GM12878 (cell line): ENCODE data around the gene THSD4. TPM values are rescaled to one million over a fixed set of nuclear protein-coding genes. Genes with fewer than 3 reads are reported as not detected.

ENCODE experiments used
- ATAC-seq: fragments of 200-7000 bp; cut with Tn5 transposase; 3 replicates; pipeline ENCODE4 v1.9.1; 2020; ENCODE audit warnings: mild to moderate bottlenecking, moderate library complexity
- BruUV-seq: library from RNA; stranded (reverse); fragments of 400-500 nt; replicated peaks from 2 replicates; lab custom pipeline; 2021; lab: Mats Ljungman, UMichigan
- CTCF ChIA-PET: fragments of 300-600 bp; sonication (Branson Sonifier 250); formaldehyde crosslinking; extraction: SDS; loops from one replicate; lab custom pipeline; 2021; ENCODE audit warnings: inconsistent platforms; lab: Yijun Ruan, JAX
- POLR2A ChIA-PET: fragments of 350-600 bp; formaldehyde crosslinking; extraction: SDS; loops from one replicate; lab custom pipeline; 2021; ENCODE audit warnings: inconsistent platforms; lab: Charles Lee
- RAD21 ChIA-PET: fragments of 300-600 bp; sonication (Branson Sonifier 250); formaldehyde crosslinking; loops from one replicate; lab custom pipeline; 2023; ENCODE audit warnings: antibody characterized with exemption; ENCODE audit not compliant: unreplicated experiment; lab: Charles Lee
- SMC1A ChIA-PET: fragments of 300-600 bp; sonication (Branson Sonifier 250); formaldehyde crosslinking; loops from one replicate; lab custom pipeline; 2023; ENCODE audit not compliant: unreplicated experiment, uncharacterized antibody; lab: Charles Lee
- DNase-seq: peaks from one replicate; pipeline ENCODE4 v3.0.0-alpha.2; 2011; ENCODE audit warnings: low read depth, low spot score
- FAIRE-seq: peaks from 3 replicates; lab custom pipeline; 2011; peaks lifted over from hg19 to GRCh38; lab: Jason Lieb, UNC
- H2AFZ ChIP-seq: 2 replicates; pipeline ENCODE4 v1.6.0; 2011; ENCODE audit warnings: low read depth, low read length, control low read depth; ENCODE audit not compliant: control insufficient read depth
- H3K27ac ChIP-seq: 2 replicates; pipeline ENCODE4 v1.5.1; 2011; ENCODE audit warnings: control low read depth; ENCODE audit not compliant: control insufficient read depth, insufficient read depth
- H3K27me3 ChIP-seq, 2 experiments: replicated peaks in 1 of 2; 2 replicates each; pipeline versions ENCODE4 v1.6.0 to v1.6.1; 2011; ENCODE audit warnings: low read length in 1 of 2; ENCODE audit not compliant: control insufficient read depth in 2 of 2, insufficient read depth in 2 of 2
- H3K36me3 ChIP-seq, 2 experiments: 2 replicates each; pipeline ENCODE4 v1.5.1; 2011; ENCODE audit warnings: low read length in 1 of 2; ENCODE audit not compliant: control insufficient read depth in 2 of 2, insufficient read depth in 2 of 2
- H3K4me1 ChIP-seq: 2 replicates; pipeline ENCODE4 v1.6.1; 2011; ENCODE audit warnings: mild to moderate bottlenecking, low read length, moderate library complexity, mixed read lengths; ENCODE audit not compliant: control insufficient read depth, insufficient read depth
- H3K4me2 ChIP-seq: 2 replicates; pipeline ENCODE4 v1.6.0; 2011; ENCODE audit warnings: control low read depth; ENCODE audit not compliant: control insufficient read depth, insufficient read depth
- H3K4me3 ChIP-seq: fragments of 200-600 bp; sonication (generic); 2 replicates; pipeline ENCODE4 v1.5.1; 2016
- H3K79me2 ChIP-seq: 2 replicates; pipeline ENCODE4 v1.6.0; 2011; ENCODE audit warnings: low read length; ENCODE audit not compliant: control insufficient read depth, insufficient read depth
- H3K9ac ChIP-seq: 2 replicates; pipeline ENCODE4 v1.8.0; 2011; ENCODE audit warnings: low read length, control low read depth, mixed read lengths; ENCODE audit not compliant: control insufficient read depth, insufficient read depth
- H3K9me3 ChIP-seq: replicated peaks from 3 replicates; pipeline ENCODE4 v1.5.1; 2011; ENCODE audit warnings: mild to moderate bottlenecking, low read length; ENCODE audit not compliant: control insufficient read depth, insufficient read depth
- H4K20me1 ChIP-seq: 2 replicates; pipeline ENCODE4 v1.6.0; 2011; ENCODE audit not compliant: control insufficient read depth, insufficient read depth
- BHLHE40 ChIP-seq, 2 experiments: fragments of 450-650 bp in 1 of 2; IDR thresholded peaks; 2 replicates each; pipeline ENCODE4 v1.6.1; 2011 to 2017; ENCODE audit warnings: low read depth in 2 of 2, borderline replicate concordance in 1 of 2, improper control_type of control experiment in 1 of 2, low read length in 1 of 2, mild to moderate bottlenecking in 1 of 2
- HCFC1 ChIP-seq: fragments of 150-350 bp; IDR thresholded peaks from 2 replicates; pipeline ENCODE4 v1.6.1; 2014; ENCODE audit warnings: low read length
- ZBTB4 ChIP-seq: fragments of 450-650 bp; formaldehyde crosslinking; IDR thresholded peaks from 2 replicates; pipeline ENCODE4 v1.4.0; 2022; ENCODE audit warnings: mild to moderate bottlenecking, moderate library complexity
- ZNF24 ChIP-seq: fragments of 450-650 bp; IDR thresholded peaks from 2 replicates; pipeline ENCODE4 v1.6.1; 2017; ENCODE audit warnings: antibody characterized with exemption, mild to moderate bottlenecking
- in situ Hi-C: fragments of 300-500 bp; cut with MboI; formaldehyde crosslinking; loops from 9 replicates; pipeline ENCODE4 v1.14.3; 2018; ENCODE audit warnings: mixed read lengths
- intact Hi-C: fragments of 100-400 bp; cut with micrococcal nuclease; formaldehyde crosslinking; loops from one replicate; pipeline ENCODE4 v1.14.2; 2022; ENCODE audit not compliant: unreplicated experiment
- polyA plus RNA-seq, 11 experiments: library from polyadenylated mRNA; depleted of rRNA in 4 of 11; unstranded in 6 of 11; stranded (reverse) in 5 of 11; fragments of >200 nt; fragmentation: Nextera tagmentation in 4 of 11; fragmentation: Illumina TruSeq in 1 of 11; extraction: Ambion mirVana in 4 of 11; extraction: Trizol in 1 of 11; gene quantifications; 1 replicate in 1 of 11; 2 replicates in 10 of 11; pipeline versions ENCODE4 v1.2.1 to v1.2.3, GENCODE V29; 2011 to 2016; ENCODE audit warnings: inconsistent platforms in 2 of 11, missing spikeins in 2 of 11, low read depth in 1 of 11
- total RNA-seq, 4 experiments: library from RNA; depleted of rRNA in 3 of 4; stranded (reverse); fragments of >200 nt in 3 of 4; fragmentation: Illumina TruSeq in 1 of 4; extraction: Trizol in 1 of 4; gene quantifications; 2 replicates each; pipeline versions ENCODE4 v1.2.1 to v1.2.3, GENCODE V29; 2013 to 2021

Gene THSD4
- total and polyA plus RNA-seq, 10 of the 15 experiments (the other 5 are each of a cell fraction or from before 2014, with no cell fraction given): 0.04 to 0.13 (median 0.05) TPM; not detected in 7

GRCh38 chr15:71542836-71543235 is 427.6 kb downstream of the THSD4 start:
- intact Hi-C loops (no loop called here), in situ Hi-C loops (no loop called here)
- ChIA-PET CTCF (no interaction called here), SMC1A (interaction anchor here (0.6 kb wide), 1 partner anchor 35 kb away, joined by 3 read pairs; no protein-coding TSS in a partner anchor), POLR2A (no interaction called here), RAD21 (no interaction called here)
- no TSS peak for BruUV-seq
- no peak overlapping the region for H2AFZ ChIP-seq
- no peaks in the 10 kb centered on the region for H3K79me2 ChIP-seq
- no peak overlapping the region for H3K4me2 ChIP-seq
- H3K9ac ChIP-seq: no peak overlapping the region
- H3K9me3 ChIP-seq: no peaks in the 10 kb centered on the region
- H3K4me3 ChIP-seq: no peak overlapping the region
- H3K4me1 ChIP-seq: no peaks in the 10 kb centered on the region
- no peaks in the 10 kb centered on the region for H4K20me1 ChIP-seq
- H3K27me3 ChIP-seq: 0 out of 4 replicates have a peak, but pooled peaks cover 0 to 1% of the 10 kb centered on the region in 2 experiments
- TF ChIP-seq HCFC1 (no peak), BHLHE40 (IDR thresholded peaks at IDR 0.05; ENCODE audit: borderline replicate concordance in 1 of 2, low read depth in 2 of 2, low read length in 1 of 2) (no peak), ZBTB4 (CRISPR knock-in tag) (no peak), ZNF24 (no peak)
- ATAC-seq (no peak), DNase-seq (no peak), FAIRE-seq (no peak)
- no peaks in the 10 kb centered on the region for H3K36me3 ChIP-seq
- no peak overlapping the region for H3K27ac ChIP-seq
